Colon (tissue), 2 donors: Measurements from ENCODE around the gene CABYR.
"Not testable (repeated sequence)": the region's sequence is repeated elsewhere in the genome, so short reads cannot be mapped to it uniquely, and the experiment has no call there.

Source experiments
- FAIRE-seq: peaks from 2 replicates; lab custom pipeline; 2012; peaks lifted over from hg19 to GRCh38; lab: Jason Lieb, UNC
- donor health status: control.
- donor health status: control.

CABYR gene

DNA sequence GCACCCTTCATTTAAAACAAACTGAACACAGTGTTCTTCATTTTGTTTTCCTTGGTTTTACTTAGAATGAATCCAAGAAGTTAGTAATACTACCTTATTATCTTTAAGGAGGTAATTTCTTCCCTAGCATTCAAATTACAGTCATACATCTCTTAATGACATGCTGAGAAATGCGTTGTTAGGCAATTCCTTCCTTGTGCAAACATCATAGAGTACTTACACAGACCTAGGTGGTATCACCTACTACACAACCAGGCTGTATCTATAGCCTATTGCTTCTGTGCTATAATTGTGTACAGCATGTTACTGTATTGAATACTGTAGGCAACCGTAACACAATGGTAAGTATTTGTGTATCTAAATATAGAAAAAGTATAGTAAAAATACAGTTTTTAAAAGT lies 8.4 kb upstream of the CABYR start:
- no peak for FAIRE-seq

DNA sequence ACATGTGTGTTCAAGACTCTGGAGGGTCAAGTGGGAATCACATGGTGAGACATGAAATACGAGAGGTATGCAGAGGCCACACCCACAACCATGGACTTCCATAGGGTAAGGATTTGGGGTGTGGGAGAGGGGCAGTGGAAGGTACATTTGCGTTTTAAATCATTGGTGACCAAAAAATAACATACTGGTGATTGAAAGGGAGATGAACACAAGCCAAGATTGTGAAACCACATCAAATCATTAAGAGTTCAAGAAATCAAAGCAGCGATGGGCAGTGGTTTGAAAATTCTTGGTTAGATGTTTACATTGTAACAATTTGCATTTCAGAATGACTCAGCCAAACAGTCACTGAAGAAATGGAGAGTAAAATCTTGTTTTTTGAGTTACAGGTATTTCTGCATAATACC lies 1.9 kb upstream of the CABYR start:
- FAIRE-seq: no peak

DNA sequence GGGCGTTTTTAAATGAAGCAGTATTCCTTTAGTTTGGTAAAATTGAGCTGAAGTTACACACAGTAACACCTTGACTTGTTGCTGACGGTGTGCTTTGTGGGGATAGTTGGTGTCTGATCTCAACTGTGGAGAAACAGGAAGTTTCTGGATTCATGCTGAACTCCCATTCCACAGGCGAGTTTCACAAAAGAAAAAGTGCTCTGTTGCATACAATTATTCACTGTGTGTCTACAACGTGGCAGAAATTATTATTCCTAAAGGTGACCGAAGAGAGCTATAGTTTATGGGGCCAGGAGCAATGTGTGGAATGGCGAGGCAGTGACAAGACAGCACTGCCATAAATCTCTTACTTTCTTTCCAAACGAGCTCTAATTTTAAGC lies 463 bp upstream of the CABYR start:
- no peak for FAIRE-seq

DNA sequence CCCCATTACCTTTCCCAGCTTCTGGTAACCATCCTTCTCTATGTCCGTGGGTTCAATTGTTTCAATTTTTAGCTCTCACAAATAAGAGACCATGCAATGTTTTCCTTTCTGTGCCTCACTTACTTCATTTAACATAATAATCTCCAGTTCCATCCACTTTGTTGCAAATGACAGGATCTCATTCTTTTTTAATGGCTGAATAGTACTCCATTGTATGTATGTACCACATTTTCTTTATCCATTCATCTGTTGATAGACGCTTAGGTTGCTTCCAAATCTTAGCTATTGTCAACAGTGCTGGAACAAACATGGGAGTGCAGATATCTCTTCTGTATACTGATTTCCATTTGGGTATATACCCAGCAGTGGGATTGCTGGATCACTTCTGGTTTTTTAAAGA lies 1.8 kb downstream of the CABYR start:
- FAIRE-seq: no peak

DNA sequence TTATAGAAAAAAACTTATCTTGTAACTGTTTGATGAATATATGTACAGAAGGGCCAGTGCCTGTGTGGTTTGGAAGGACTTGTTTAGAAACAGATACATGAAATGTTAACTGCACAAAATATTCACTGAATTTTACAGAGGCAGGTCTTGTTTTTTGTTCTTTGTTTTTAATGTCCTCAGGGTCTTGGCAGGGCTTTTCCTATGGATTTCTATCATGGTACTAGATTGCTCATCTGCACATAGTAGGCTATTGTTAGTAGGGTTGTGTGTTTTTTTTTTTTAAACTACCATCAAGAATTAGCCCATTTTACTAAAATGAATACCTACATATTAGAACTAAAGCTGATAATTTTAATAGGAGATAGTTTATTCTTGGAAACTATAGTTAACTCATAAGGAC lies 3.5 kb downstream of the CABYR start:
- FAIRE-seq: no peak

- not testable (repeated sequence) for FAIRE-seq
Measured at GRCh38 chr18:24149591-24149990, 10.7 kb downstream of the CABYR start.

GRCh38 chr18:24153397-24153796 lies 14.5 kb downstream of the CABYR start:
- FAIRE-seq: no peak

GRCh38 chr18:24157855-24158254 lies 19.0 kb downstream of the CABYR start:
- FAIRE-seq: no peak

DNA sequence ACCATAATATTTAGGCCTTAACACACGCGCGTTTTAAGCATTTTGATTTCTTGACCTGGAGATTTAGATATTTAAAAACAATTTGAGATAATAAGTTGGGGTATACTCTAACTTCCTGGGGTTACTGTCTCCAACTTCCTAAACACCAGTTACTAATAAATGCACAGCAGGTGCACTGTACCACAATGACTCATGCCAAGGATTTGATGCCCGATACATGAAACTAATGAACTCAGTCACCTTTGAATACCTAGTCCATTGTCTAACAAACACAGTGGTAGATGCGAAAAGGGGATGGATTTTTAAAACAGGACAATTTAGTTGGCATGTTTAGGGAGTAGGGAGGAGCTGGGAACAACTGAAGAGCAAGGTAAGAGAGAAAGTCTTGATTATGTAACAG lies 21.2 kb downstream of the CABYR start:
- FAIRE-seq: no peak

- no peak for FAIRE-seq
Measured at GRCh38 chr18:24161304-24161703, 22.4 kb downstream of the CABYR start.

DNA sequence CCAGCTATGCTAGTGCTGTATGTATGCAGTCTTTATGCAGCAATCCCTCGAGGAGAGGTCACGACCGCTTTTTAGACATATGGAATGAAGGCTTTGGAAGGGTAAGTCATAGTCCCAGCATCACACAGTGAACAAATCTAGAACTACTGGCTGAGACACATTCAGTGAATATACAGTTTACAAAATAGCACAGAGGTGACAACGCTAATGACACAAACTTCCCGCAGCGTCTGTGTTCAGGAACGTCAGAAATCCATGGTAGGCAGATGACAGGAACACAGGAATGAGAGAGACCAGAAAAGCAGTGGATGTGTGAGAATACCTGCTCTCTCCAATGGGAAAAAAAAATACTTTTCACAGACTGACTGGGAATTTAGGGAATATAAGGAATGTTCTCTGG lies 29.6 kb downstream of the CABYR start:
- FAIRE-seq: no peak

GRCh38 chr18:24170360-24170759 lies 31.5 kb downstream of the CABYR start:
- FAIRE-seq: no peak

- no peak for FAIRE-seq
Measured at GRCh38 chr18:24173997-24174396, 35.1 kb downstream of the CABYR start.

- no peak for FAIRE-seq
Measured at GRCh38 chr18:24176727-24177416, 38.0 kb downstream of the CABYR start.

- FAIRE-seq: no peak
Measured at GRCh38 chr18:24177499-24178133, 38.8 kb downstream of the CABYR start.

GRCh38 chr18:24180048-24180447 lies 41.2 kb downstream of the CABYR start:
- FAIRE-seq: no peak

DNA sequence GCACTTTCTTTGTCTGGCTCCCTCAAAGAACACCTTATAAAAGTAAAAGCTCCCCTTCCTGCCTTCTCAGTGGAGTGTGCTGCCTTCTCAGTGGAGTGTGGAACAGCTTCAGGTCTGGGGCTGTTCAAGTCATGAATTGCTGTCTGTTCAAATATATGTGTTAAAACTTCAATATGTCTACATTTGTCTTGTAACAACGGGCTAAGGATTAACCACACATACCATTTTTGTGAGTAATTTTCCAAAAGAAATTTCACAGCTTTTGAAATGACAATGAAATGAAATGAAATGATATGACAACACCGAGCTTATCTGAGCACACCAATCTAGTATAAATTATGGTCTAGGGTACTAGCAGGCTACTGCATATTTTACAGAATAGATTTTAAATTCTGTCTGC lies 42.9 kb downstream of the CABYR start:
- no peak for FAIRE-seq

DNA sequence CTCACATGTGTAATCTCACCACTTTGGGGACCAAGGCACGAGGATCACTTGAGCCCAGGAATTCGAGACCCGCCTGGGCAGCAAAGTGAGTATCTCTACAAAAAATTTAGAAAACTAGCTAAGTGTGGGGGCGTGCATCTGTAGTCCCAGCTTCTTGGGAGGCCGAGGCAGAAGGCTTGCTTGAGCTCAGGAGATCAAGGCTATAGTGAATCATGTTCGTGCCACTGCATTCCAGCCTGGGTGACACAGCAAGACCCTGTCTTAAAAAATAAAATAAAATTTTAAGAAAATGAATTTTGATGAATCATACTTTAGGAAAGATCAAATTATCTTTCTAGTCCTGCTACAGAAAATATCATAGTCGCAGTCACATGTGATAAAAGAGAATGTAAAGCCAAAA lies 46.9 kb downstream of the CABYR start:
- no peak for FAIRE-seq

DNA sequence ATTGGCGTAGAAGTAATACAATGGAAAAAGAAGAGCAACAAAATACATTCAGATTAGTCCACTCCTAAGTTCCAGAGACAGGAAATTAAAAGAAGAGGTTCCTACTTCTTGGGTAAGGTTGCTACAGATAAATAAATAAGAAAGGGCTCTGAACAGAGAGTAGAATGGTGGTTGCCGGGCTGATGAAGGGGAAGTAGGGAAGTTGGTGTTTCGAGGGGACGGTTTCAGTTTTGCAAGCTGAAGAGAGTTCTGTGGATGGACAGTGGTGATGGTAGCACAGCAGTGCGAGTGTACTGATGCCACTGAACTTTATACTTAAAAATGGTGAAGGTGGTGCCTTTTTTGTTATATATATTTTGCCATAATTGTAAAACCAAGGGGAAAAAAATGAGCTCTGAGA lies 48.2 kb downstream of the CABYR start:
- no peak for FAIRE-seq

- FAIRE-seq: no peak
Measured at GRCh38 chr18:24187689-24188088, 48.8 kb downstream of the CABYR start.

GRCh38 chr18:24188120-24188519 lies 49.3 kb downstream of the CABYR start:
- no peak for FAIRE-seq

GRCh38 chr18:24189007-24189528 lies 50.2 kb downstream of the CABYR start:
- no peak for FAIRE-seq

DNA sequence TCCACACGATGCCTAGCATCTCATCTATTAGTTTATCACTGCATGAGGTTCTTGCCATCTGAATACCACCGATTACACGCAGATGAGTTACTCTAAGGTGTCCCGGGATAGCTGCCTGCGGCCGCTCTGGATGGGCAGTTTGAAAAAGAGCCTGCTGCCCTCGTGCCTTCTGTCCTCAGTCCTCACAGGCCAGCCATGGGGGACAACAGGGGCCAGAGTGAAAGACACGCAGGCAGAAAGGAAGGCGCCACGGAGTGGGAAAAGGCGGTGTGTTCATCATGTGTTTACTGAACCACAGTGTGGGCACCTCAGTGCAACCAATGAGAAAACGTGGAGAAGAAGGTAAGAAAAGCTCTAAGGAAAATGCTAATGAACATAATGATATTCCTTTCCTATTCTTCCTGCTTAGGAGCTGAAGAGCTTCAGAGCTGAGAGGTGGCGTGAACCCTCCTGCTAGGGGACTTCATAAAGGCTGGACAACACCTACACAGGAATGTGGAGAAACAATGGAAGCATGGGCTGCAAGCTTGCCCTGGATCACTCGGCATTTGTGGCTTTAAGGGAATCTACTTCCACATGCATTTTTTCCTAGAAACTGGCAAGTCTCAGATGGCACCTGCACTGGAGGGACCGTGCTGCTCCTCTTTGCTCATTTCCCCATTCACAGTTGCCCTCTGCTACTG lies 50.9 kb downstream of the CABYR start:
- no peak for FAIRE-seq
